NCI-H2107 treated with DMSO at 0.1 percent for 48 hours (cell line): ENCODE data around the gene PPL.

Experiments used
- DNase-seq: peaks from one replicate; lab custom pipeline; 2025; ENCODE audit not compliant: unreplicated experiment; lab: John Stamatoyannopoulos, UW

The PPL gene

DNA sequence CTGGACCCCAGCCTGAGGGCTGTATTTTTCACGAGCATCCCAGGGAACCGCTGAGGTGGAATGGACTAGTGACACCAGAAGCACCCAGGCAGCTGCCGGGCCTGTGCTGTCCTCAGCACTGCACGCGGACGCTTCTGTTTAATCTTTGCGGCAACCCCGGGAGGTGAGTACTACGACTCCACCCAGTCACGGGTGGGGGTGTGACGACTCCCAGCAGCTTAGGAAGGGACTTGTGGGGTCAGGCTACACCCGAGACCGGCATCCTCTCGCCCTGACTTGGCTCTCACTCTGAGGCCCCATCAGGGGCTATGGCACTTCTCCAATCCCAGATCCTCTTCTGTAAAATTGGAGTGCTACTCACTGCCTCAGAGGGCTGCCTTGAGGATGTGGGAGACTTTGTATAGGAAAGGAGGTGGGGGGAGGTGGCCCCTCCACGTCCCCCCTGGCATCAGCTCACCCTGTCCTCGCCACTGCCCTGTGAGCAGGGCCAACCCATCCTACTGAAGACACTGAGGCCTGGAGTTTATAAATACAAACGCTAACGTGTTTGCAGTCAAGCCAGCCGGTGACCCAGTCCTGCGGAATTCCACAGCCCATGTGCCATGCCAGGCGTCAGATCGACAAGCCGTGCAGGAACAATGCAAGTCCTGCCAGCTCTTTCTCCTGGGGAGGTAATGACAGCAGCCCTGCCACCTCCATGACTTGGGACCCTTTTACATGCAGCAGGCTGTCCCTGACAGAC lies 44.4 kb downstream of the PPL start:
- DNase-seq: no peak

DNA sequence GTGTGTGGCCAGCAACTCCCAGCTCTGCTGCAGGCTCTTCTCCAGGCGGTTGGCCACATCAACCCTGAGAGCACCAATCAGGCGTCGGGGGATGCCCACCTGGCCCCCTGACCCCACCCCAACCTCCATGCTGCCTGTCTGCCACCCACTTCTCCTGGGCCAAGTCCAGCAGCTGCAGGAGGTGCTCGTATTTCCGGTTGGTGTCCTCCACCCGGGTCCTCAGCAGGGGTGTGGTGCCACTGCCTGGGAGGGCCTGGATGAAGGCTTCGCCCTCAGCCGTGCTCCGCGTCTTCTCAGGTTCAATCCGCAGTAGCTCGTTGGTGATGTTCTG lies 45.1 kb downstream of the PPL start:
- DNase-seq: no peak

DNA sequence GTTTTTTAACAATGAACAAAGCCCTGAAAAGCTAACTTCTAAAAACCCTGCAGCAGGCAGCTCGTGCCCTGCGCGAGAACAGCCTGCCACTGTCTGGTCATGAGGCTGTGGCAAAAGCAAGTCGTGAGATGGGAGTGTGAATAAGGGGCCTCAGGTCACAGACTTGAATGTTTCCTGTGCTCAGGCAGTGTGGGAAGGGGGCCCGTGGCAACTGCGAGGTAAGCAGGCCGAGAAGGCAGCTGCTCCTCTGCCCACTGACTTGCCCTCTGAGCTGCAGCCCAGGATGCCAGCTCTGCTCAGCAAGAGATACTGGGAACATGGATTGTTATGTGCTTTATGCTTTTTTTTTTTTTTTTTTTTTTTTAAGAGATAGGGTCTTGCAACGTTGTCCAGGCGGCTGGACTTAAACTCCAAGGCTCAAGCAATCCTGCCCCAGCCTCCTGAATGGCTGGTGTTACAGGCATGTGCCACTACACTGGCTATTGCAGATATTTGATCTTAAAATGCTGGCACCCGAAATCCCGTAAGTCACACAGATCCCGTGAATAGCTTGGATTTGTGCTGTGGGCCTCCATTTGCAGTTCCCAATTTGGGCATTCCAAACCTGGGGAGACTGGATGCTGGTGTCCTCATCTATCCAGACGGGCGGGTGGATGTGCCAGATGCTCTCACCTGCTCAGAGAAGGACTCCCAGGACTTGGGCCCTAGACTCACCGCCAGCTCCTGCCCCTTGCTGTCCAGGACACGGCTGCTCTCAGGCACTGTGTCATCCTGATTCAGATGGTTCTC lies 45.7 kb downstream of the PPL start:
- no peak for DNase-seq

DNA sequence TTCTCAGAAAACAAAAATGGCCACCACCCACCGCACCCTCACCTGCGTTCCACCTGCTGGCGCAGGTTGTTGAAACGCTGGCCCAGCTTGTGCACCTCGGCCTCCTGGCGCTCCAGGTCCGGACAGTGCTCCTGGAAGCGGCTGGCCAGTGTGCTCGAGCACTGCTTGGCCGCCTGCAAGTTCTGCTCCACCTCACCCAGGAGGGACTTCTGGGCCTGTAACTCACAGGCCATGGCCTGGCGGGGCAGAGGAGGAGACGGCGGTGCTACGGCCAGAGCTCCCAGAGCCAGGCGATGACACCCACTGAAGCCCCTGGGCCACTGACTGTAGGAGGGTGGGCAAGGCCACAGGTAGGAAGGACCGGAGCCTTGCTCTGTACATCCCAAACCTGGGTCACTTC lies 46.3 kb downstream of the PPL start:
- DNase-seq: no peak

DNA sequence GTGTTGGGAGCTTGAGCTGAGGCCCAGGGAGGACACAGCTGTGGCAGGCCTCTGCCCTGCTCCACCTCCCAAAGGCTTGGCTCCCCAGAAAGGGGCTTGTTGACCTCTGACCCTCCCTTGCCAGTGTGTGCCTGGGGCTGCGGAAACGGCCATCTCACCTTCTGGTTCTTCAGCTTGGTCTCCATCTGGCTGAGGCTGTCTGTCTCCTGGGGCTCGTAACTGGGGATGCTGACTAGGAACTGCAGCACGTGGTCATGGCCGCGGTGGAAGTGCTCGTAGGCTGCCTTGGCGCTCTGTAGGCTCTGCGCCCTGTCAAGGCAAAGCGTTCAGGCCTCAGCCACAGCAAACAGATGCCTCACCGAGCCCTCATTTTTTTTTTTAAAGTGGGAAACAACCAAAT lies 46.9 kb downstream of the PPL start:
- DNase-seq: no peak

DNA sequence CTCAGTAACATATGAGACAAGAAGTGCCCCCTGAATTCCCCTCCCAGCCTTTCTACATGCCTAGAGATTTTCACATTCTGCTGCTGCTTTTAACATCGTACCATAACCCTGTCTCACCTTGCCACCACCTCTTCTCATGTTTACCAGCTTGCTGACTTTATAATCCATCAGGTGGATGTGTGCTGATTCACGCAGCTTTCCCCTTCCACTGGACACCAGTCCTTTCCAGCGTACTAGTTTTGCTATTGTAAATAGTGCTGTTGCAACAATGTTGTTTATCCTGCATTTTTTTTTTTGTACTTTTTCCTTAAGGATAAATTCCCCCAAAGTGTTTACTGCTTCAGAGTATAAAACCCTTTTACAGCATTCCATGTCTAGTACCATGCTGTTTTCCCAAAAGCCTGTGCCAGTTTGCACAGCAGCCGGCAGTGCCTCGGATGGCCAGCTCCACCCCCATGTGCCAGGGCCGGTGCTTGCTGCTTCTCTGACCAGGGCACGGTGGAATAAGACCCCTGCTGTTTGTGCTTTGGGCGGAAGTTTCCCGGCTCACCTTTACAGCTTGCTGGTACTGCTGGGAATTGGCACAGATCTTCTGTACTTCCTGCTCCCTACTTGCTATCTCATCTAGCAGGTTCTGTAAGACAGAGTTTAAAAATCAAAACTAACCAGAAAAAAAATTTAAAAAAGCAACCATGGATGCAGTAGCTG lies 48.4 kb downstream of the PPL start:
- no peak for DNase-seq

DNA sequence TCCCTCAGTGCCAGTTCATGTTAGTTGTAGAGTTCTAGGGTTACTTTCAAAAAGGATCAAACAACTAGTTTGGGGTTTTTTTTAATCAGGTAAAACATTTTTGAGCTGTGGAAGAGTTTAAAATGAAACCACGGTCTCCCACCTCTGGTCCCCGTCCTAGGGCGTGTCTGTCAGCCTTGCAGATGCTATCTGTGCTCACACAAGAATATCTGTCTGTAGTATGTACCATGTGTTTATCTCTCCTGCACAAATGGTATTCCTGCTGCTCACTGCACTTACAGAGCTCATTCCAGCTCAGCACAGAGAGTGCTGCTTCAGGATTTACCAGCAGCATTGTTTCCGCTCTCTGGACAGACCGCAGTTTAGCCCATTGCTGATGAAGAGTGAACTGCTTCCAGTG lies 50.8 kb downstream of the PPL start:
- DNase-seq: no peak

DNA sequence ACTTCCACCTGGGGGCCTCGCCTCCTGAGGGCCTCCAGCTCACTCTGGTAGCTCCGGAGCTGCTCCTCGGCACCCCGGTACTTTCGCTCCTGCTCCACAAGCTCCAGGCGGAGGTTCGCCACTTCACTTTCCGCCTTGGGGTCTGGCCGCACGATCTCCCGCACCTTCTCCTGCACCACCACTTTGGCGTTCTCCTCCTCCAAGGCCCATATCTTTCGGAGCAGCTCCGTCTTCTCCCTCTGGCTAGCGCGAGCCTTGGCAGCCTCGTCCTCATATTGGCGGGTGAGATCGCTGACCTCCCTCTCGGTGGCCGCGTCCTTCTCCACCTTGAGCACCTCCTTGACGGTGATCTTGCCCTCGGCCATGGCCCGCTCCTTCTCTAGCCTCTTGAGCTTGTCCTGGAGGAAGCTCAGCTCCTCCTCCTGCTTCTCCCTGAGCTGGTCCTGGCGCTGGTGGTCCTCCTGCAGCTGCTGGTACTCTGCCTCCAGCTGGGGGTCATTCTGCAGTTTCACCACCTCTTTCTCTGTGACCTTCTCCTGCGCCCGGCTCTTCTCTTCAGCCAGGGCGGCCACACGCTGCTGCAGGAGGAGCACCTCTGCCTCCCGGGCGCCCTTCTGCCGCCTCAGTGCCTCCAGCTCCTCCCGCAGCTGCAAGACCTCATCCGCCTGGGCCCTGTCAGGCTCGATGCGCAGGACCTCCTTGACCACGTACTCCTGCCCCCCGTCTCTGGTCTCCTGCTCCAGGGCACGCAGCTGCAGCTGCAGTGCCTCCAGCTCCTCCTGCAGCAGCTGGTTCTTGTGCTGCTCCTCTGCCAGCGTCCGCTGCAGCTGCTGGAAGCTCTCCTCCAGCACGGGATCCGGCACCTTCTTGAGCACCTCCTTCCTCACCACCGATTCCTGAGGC lies 51.7 kb downstream of the PPL start:
- no peak for DNase-seq

DNA sequence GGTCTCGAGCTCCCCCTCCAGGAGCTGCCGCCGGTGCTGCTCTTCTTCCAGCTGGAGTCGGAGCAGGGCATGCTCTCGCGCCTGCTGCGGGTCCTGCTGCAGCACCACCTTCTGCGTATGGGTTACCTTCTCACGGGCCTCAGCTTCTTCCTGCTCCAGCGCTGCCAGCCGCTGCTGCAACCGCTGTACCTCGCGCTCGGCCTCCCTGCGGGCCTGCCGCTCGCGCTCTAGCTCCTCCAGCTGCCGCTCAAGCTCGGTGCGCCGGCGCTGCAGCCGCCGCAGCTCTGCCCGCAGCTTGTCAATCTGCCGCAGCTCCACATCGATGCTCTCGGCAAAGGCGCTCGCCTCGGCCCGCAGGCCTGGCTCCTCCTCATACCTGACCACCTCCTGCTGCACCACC lies 52.7 kb downstream of the PPL start:
- DNase-seq: no peak

DNA sequence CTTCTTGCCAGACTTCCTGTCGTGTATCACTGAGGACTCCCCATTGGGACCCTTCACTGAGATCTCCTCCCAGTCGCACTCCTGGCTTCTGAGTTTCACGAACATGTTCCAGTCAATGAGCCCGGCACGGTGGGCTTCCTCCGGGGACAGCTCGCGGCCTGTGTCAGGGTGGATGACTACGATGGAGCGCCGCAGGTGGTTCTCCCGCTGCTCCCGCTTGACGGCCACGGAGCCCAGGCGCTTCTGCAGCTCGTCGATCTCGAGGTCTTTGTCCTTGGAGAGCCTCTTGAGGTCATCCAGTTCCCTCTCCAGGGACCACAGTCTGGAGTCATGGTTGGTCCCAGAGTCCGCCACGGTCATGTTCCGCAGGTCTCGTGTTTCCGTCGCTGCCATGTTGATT lies 53.4 kb downstream of the PPL start:
- DNase-seq: no peak

DNA sequence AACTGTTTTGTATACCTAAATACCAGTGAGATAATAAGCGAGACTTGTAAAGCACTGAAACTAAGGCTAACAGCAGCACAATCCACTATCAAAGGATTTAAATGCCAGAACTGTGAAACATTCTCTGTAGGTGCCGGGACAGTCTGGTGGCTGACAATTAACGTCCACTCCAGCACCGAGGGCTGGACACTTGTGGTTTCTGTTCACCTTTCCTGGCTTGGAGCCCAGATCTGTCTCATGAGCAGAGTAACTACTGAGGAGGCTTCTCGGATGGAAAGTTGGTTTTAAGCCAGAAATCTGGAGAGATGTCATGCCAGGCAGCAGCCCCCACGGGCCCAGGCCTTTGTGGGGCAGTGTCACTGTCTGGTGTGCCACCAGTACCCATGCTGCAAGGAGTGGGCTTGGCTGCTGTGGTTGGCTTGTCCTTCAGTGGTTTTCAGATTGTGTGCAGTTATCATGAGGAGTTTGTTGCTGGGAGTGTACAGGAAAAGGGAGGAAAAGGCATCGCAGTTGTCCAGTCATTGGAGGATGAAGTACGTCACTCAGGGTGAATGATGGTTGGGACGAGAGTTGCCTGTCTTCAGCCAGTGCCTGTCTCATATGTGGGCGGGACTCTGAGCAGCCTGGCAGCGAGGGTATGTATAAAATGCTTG lies 54.2 kb downstream of the PPL start:
- DNase-seq: peak; percentile 62

DNA sequence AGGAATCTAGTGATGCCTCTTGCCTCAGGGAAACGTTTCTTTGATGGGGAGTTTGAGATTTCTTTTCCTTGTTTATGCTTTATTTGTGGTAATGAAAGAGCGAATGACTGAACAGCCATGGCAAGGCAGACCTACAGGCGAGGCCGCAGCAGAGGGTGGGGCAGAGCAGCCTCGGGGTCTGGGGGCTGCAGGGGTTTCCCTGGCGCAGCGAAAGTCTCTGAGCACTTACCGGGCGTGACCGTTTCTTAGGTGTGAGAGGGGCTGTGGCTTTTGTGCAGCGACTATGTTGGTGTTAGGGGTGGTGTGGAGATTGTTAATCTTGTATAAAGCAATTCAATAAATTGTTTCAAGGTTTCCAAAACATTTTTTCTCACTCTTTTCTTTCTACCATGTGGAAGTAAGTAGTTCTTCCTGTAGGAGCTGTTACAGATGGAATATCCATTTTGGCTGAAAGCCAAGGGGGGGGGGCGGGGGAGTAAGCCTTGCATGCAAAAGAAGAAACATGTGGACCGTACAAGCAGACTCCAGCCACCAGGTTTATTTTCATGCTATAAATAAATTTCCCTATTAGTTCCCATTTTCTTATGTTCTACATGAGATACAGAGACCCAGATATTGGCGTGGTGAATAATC lies 54.8 kb downstream of the PPL start:
- DNase-seq: no peak

DNA sequence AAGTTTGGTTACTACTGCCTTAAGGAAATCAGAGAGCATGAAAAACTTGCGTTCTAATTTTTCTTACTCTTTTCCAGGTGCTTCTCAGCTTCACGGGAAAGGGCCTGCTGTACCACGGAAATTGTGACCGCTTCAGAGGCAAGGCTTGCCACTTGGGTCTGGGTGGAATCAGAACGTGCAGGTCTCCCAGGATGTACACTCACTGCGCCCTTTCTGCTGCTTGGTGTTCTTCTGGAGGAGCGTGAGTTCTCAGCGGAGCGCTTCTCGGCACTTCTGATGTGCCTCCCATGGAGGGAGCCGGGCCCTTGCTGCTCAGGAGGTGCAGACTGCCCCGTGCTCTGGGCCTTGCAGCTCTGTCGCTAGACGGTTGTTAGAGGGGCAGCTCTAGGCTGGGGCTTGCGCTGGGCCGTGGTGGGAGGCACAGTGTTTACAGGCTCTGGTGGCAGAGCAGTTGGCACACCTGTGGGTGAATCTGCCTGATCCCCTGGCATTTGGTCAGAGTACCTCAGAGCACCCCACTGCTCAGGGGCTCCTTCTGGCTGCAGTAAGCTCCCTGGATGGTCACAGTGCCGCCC lies 56.9 kb downstream of the PPL start:
- no peak for DNase-seq

DNA sequence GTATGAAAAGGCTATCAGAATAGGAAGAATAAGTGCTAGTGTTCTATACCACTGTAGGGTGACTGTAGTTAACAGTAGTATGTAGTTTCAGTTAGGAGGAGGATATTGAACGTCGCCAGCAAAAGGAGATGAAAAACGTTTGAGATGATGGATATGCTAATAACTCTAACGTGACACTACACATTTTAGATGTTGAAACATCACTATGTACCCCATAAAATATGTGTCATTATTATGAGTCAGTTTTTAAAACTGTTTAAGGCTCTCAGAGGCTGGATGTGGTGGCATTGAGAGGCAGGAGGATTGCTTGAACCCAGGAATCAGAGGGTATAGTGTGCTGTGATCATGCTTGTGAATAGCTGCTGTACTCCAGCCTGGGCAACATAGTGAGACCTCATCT lies 57.9 kb downstream of the PPL start:
- no peak for DNase-seq

DNA sequence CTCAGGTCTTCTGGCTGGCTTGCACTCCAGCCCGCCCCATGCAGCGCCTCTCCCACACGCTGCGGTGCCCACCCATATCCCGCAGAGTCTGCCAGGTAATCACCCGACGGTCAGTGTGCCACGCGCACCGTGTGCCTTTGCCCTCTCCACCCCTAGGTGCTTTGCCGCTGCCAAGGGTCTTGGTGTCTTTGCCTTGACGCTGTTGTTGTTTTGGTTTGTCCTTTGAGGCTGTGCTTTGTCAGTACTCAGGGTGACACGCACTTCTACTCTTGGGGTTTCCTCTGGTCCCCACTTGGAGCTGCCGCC lies 59.6 kb downstream of the PPL start:
- no peak for DNase-seq

DNA sequence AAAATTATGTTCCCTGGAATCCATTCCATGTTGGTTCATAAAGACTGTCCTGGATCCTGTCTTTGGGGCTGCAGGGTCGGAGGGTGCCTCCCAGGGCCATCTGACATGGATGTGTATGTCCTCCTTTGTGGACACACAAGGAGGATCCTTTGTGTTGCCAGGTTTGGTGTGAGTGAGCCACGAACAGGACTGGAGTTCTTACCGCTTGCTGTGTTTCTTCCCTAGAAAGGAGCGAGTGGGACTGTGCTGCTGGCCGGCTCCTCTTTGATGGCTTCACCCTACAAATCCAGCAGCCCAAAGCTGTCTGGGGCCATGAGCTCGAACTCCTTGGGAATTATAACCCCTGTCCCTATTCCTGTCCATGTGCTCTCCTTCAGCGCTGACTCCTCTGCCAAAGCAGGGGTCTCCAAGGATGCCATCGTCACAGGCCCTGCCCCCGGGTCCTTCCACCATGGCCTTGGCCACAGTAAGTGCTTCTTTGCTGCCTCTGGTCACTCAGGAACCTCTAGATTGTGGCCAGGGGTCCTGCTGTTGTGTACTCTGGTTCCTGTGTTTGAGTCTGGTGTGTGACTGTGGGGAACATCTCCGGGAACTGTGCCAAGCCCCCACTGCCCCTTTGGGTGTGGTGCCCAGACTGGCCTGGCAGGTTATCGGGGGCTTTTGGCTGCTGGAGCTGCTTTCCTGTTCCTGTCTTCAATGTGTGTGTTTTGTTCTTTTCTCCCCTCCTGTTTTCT lies 60.1 kb downstream of the PPL start:
- DNase-seq: no peak

DNA sequence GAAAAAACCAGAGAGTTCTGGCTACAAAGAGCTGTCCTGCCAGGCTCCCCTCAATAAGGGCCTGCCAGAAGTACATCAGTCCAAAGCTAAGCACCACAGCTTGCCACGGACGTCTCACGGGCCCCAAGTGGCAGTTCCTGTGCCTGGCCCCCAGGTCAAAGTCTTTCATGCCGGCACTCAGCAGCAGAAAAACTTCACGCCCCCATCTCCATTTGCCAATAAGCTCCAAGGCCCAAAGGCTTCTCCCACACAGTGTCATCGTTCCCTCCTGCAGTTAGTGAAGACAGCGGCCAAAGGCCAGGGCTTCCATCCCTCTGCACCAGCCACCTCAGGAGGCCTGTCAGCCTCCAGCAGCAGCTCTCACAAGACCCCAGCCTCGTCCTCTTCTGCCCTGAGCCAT lies 62.3 kb downstream of the PPL start:
- DNase-seq: no peak

DNA sequence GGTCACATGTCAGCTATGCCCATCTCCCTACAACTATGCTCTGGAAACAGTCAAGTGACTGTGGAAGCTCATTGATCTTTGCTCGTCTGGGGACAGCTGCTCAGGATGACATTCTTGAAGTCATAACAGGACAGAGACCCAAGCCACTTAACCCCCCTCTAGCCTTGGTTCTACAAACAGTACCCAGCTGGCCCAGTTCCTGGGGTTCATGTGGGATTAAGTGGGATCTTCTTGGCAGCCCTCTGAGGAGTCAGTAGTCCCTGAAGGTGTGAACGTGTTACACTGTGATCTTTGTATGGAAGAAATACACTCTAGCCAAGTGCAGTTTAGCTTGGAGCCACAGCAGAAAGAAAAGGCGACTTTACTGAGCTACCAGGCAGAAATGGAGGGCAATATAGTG lies 63.9 kb downstream of the PPL start:
- no peak for DNase-seq

DNA sequence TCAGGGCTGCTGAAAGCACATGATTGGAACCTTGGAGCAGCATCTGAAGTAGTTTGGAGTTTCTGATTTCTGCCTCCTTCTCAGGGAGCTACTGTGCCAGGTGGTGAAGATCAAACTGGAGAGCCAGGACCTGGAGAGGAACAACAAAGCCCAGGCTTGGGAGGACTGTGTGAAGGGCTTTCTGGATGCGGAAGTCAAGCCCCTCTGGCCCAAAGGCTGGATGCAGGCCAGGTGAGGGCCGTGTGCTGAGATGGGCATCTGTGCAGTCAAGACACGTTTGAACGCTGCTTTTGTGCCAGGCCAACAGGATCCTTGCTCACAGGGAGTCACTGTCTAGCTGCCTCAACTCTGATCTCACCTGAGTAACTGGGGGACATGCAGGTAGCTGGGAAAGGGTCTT lies 65.9 kb downstream of the PPL start:
- no peak for DNase-seq
